ENCODE data around the gene CDK5RAP2.

DNA sequence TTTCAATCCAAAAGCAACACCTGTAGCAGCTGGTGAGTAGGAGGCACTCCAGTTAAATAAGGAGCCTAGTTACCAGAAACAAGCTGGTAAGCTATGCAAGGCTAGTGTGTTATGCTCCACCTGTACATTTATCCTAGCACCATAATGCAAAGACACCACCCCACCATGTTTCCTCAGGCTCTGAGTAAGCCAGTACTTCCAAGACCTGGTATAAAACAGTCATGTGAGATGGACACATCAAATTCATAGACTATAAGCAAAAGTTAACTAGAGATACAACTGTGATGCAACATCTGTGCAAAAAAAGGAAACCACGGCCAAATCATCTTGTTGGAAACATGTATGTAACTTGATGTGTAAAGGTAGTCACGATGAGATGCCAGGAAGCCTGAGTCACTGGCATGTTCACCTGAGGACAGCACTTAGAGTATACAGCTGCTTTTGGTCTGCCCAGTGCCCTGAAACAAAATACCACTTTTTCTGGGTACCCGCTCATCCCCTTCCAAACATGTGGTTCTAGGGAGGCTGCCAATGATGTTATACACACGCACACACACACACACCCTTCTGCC, 66.1 kb downstream of the CDK5RAP2 start:
- no peak for TF ChIP-seq YY1 (IDR thresholded peaks at IDR 0.05; ENCODE audit: low read depth)
- TF ChIP-seq TCF12 (IDR thresholded peaks at IDR 0.05; ENCODE audit: low read depth): no peak
- no peak for TF ChIP-seq EP300 (IDR thresholded peaks at IDR 0.05; ENCODE audit: borderline replicate concordance)
- no peak for TF ChIP-seq TEAD4 (IDR thresholded peaks at IDR 0.05)
- no peak for TF ChIP-seq CEBPB (IDR thresholded peaks at IDR 0.05)
- TF ChIP-seq, protein P1, sequence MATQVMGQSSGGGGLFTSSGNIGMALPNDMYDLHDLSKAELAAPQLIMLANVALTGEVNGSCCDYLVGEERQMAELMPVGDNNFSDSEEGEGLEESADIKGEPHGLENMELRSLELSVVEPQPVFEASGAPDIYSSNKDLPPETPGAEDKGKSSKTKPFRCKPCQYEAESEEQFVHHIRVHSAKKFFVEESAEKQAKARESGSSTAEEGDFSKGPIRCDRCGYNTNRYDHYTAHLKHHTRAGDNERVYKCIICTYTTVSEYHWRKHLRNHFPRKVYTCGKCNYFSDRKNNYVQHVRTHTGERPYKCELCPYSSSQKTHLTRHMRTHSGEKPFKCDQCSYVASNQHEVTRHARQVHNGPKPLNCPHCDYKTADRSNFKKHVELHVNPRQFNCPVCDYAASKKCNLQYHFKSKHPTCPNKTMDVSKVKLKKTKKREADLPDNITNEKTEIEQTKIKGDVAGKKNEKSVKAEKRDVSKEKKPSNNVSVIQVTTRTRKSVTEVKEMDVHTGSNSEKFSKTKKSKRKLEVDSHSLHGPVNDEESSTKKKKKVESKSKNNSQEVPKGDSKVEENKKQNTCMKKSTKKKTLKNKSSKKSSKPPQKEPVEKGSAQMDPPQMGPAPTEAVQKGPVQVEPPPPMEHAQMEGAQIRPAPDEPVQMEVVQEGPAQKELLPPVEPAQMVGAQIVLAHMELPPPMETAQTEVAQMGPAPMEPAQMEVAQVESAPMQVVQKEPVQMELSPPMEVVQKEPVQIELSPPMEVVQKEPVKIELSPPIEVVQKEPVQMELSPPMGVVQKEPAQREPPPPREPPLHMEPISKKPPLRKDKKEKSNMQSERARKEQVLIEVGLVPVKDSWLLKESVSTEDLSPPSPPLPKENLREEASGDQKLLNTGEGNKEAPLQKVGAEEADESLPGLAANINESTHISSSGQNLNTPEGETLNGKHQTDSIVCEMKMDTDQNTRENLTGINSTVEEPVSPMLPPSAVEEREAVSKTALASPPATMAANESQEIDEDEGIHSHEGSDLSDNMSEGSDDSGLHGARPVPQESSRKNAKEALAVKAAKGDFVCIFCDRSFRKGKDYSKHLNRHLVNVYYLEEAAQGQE (IDR thresholded peaks at IDR 0.05; ENCODE audit: low read depth): no peak
